HG02759 (cell line): Measurements from ENCODE around the gene CUX1.
"Not testable (repeated sequence)": the region's sequence is repeated elsewhere in the genome, so short reads cannot be mapped to it uniquely, and the experiment has no call there.

ENCODE experiments used
- ATAC-seq: cut with Tn5 transposase; IDR thresholded peaks from one replicate; pipeline ENCODE4 v1.9.1; 2021; ENCODE audit warnings: mild to moderate bottlenecking, moderate library complexity; ENCODE audit not compliant: unreplicated experiment

Gene CUX1

GRCh38 chr7:101911800-101912715, 94.6 kb downstream of the CUX1 start:
- ATAC-seq, result no peak

- ATAC-seq, result no peak
These were observed 95.3 kb downstream of the CUX1 start for GRCh38 chr7:101912716-101913110.

- no peak for ATAC-seq
These were observed 95.9 kb downstream of the CUX1 start for GRCh38 chr7:101913247-101913721.

- ATAC-seq, result no peak
These were observed 96.4 kb downstream of the CUX1 start for GRCh38 chr7:101913851-101914250.

- no peak for ATAC-seq
These were observed 97.6 kb downstream of the CUX1 start for GRCh38 chr7:101915000-101915399.

GRCh38 chr7:101916041-101916800, 98.8 kb downstream of the CUX1 start:
- ATAC-seq, result no peak

- ATAC-seq, result no peak
These were observed 99.5 kb downstream of the CUX1 start for GRCh38 chr7:101916876-101917275.

GRCh38 chr7:101917566-101917965, 100.1 kb downstream of the CUX1 start:
- ATAC-seq, result no peak

GRCh38 chr7:101918426-101918825, 101.0 kb downstream of the CUX1 start:
- ATAC-seq, result no peak

GRCh38 chr7:101919363-101920115, 102.1 kb downstream of the CUX1 start:
- ATAC-seq, result no peak

- no peak for ATAC-seq
These were observed 103.6 kb downstream of the CUX1 start for GRCh38 chr7:101921061-101921460.

- ATAC-seq, result not testable (repeated sequence)
These were observed 104.4 kb downstream of the CUX1 start for GRCh38 chr7:101921546-101922489.

- ATAC-seq, result no peak
These were observed 105.5 kb downstream of the CUX1 start for GRCh38 chr7:101922631-101923601.

GRCh38 chr7:101923602-101923985, 106.2 kb downstream of the CUX1 start:
- ATAC-seq, result no peak

GRCh38 chr7:101924171-101924570, 106.7 kb downstream of the CUX1 start:
- ATAC-seq, result no peak

GRCh38 chr7:101926265-101926664, 108.8 kb downstream of the CUX1 start:
- ATAC-seq, result no peak

GRCh38 chr7:101927389-101927788, 110.0 kb downstream of the CUX1 start:
- ATAC-seq, result no peak

GRCh38 chr7:101927802-101928201, 110.4 kb downstream of the CUX1 start:
- ATAC-seq, result no peak

GRCh38 chr7:101929256-101929655, 111.8 kb downstream of the CUX1 start:
- no peak for ATAC-seq
